GM12878 (cell line): ENCODE data around the gene SBF2. TPM values are rescaled to one million over a fixed set of nuclear protein-coding genes. Genes with fewer than 3 reads are reported as not detected.

Source experiments
- ATAC-seq: fragments of 200-7000 bp; cut with Tn5 transposase; 3 replicates; pipeline ENCODE4 v1.9.1; 2020; ENCODE audit warnings: mild to moderate bottlenecking, moderate library complexity
- BruUV-seq: library from RNA; stranded (reverse); fragments of 400-500 nt; replicated peaks from 2 replicates; lab custom pipeline; 2021; lab: Mats Ljungman, UMichigan
- CTCF ChIA-PET: fragments of 300-600 bp; sonication (Branson Sonifier 250); formaldehyde crosslinking; extraction: SDS; loops from one replicate; lab custom pipeline; 2021; ENCODE audit warnings: inconsistent platforms; lab: Yijun Ruan, JAX
- POLR2A ChIA-PET: fragments of 350-600 bp; formaldehyde crosslinking; extraction: SDS; loops from one replicate; lab custom pipeline; 2021; ENCODE audit warnings: inconsistent platforms; lab: Charles Lee
- RAD21 ChIA-PET: fragments of 300-600 bp; sonication (Branson Sonifier 250); formaldehyde crosslinking; loops from one replicate; lab custom pipeline; 2023; ENCODE audit warnings: antibody characterized with exemption; ENCODE audit not compliant: unreplicated experiment; lab: Charles Lee
- SMC1A ChIA-PET: fragments of 300-600 bp; sonication (Branson Sonifier 250); formaldehyde crosslinking; loops from one replicate; lab custom pipeline; 2023; ENCODE audit not compliant: unreplicated experiment, uncharacterized antibody; lab: Charles Lee
- DNase-seq: peaks from one replicate; pipeline ENCODE4 v3.0.0-alpha.2; 2011; ENCODE audit warnings: low read depth, low spot score
- FAIRE-seq: peaks from 3 replicates; lab custom pipeline; 2011; peaks lifted over from hg19 to GRCh38; lab: Jason Lieb, UNC
- H2AFZ ChIP-seq: 2 replicates; pipeline ENCODE4 v1.6.0; 2011; ENCODE audit warnings: low read depth, low read length, control low read depth; ENCODE audit not compliant: control insufficient read depth
- H3K27ac ChIP-seq: 2 replicates; pipeline ENCODE4 v1.5.1; 2011; ENCODE audit warnings: control low read depth; ENCODE audit not compliant: control insufficient read depth, insufficient read depth
- H3K27me3 ChIP-seq, 2 experiments: replicated peaks in 1 of 2; 2 replicates each; pipeline versions ENCODE4 v1.6.0 to v1.6.1; 2011; ENCODE audit warnings: low read length in 1 of 2; ENCODE audit not compliant: control insufficient read depth in 2 of 2, insufficient read depth in 2 of 2
- H3K36me3 ChIP-seq, 2 experiments: 2 replicates each; pipeline ENCODE4 v1.5.1; 2011; ENCODE audit warnings: low read length in 1 of 2; ENCODE audit not compliant: control insufficient read depth in 2 of 2, insufficient read depth in 2 of 2
- H3K4me1 ChIP-seq: 2 replicates; pipeline ENCODE4 v1.6.1; 2011; ENCODE audit warnings: mild to moderate bottlenecking, low read length, moderate library complexity, mixed read lengths; ENCODE audit not compliant: control insufficient read depth, insufficient read depth
- H3K4me2 ChIP-seq: 2 replicates; pipeline ENCODE4 v1.6.0; 2011; ENCODE audit warnings: control low read depth; ENCODE audit not compliant: control insufficient read depth, insufficient read depth
- H3K4me3 ChIP-seq: fragments of 200-600 bp; sonication (generic); 2 replicates; pipeline ENCODE4 v1.5.1; 2016
- H3K79me2 ChIP-seq: 2 replicates; pipeline ENCODE4 v1.6.0; 2011; ENCODE audit warnings: low read length; ENCODE audit not compliant: control insufficient read depth, insufficient read depth
- H3K9ac ChIP-seq: 2 replicates; pipeline ENCODE4 v1.8.0; 2011; ENCODE audit warnings: low read length, control low read depth, mixed read lengths; ENCODE audit not compliant: control insufficient read depth, insufficient read depth
- H3K9me3 ChIP-seq: replicated peaks from 3 replicates; pipeline ENCODE4 v1.5.1; 2011; ENCODE audit warnings: mild to moderate bottlenecking, low read length; ENCODE audit not compliant: control insufficient read depth, insufficient read depth
- H4K20me1 ChIP-seq: 2 replicates; pipeline ENCODE4 v1.6.0; 2011; ENCODE audit not compliant: control insufficient read depth, insufficient read depth
- CBFB ChIP-seq: IDR thresholded peaks from 2 replicates; pipeline ENCODE4 v1.6.1; 2016; ENCODE audit warnings: antibody characterized with exemption, low read depth
- FOS ChIP-seq: IDR thresholded peaks from 3 replicates; pipeline ENCODE4 v1.6.1; 2011; ENCODE audit warnings: borderline replicate concordance; ENCODE audit not compliant: insufficient read length; ENCODE audit errors: extremely low read depth
- GABPA ChIP-seq: IDR thresholded peaks from 2 replicates; pipeline ENCODE4 v1.6.1; 2014; ENCODE audit warnings: antibody characterized with exemption, low read depth, mild to moderate bottlenecking, inconsistent platforms
- HCFC1 ChIP-seq: fragments of 150-350 bp; IDR thresholded peaks from 2 replicates; pipeline ENCODE4 v1.6.1; 2014; ENCODE audit warnings: low read length
- HDAC2 ChIP-seq: fragments of 200-600 bp; sonication (generic); IDR thresholded peaks from 2 replicates; pipeline ENCODE4 v1.6.1; 2017
- HDGF ChIP-seq: fragments of 450-650 bp; IDR thresholded peaks from 2 replicates; pipeline ENCODE4 v1.6.1; 2016; ENCODE audit warnings: antibody characterized with exemption
- IKZF2 ChIP-seq, 2 experiments: fragments of 450-650 bp; IDR thresholded peaks; 2 replicates each; pipeline ENCODE4 v1.6.1; 2017; ENCODE audit warnings: mild to moderate bottlenecking in 2 of 2, moderate library complexity in 2 of 2
- MEF2A ChIP-seq: IDR thresholded peaks from 2 replicates; pipeline ENCODE4 v1.6.1; 2011; ENCODE audit warnings: low read depth, mild to moderate bottlenecking, low read length, moderate library complexity; ENCODE audit not compliant: insufficient read depth
- NFYA ChIP-seq: IDR thresholded peaks from 2 replicates; pipeline ENCODE4 v1.6.1; 2011; ENCODE audit warnings: low read depth, mild to moderate bottlenecking, low read length, improper control_type of control experiment, borderline replicate concordance
- SIN3A ChIP-seq: IDR thresholded peaks from 2 replicates; pipeline ENCODE4 v1.6.1; 2012; ENCODE audit warnings: low read depth, low read length, improper control_type of control experiment
- SMARCA5 ChIP-seq: fragments of 450-650 bp; IDR thresholded peaks from 2 replicates; pipeline ENCODE4 v1.6.1; 2017; ENCODE audit warnings: mild to moderate bottlenecking
- SUZ12 ChIP-seq: fragments of 200-600 bp; sonication (generic); IDR thresholded peaks from one replicate; pipeline ENCODE4 v1.6.1; 2018; ENCODE audit warnings: antibody characterized with exemption, mild to moderate bottlenecking; ENCODE audit not compliant: unreplicated experiment
- TCF7 ChIP-seq: IDR thresholded peaks from 2 replicates; pipeline ENCODE4 v1.6.1; 2014; ENCODE audit warnings: antibody characterized with exemption, borderline replicate concordance
- ZNF207 ChIP-seq: fragments of 450-650 bp; IDR thresholded peaks from 2 replicates; pipeline ENCODE4 v1.6.1; 2014; ENCODE audit warnings: antibody characterized with exemption, mild to moderate bottlenecking, borderline replicate concordance
- WGBS: methylation state at CpG from one replicate; pipeline ENCODE4 v1.1.6; 2016; ENCODE audit warnings: low lambda C conversion rate; ENCODE audit not compliant: insufficient replicate concordance, insufficient coverage; ENCODE audit errors: missing lambda C conversion rate; 5-methylcytosine and 5-hydroxymethylcytosine counted together
- in situ Hi-C: fragments of 300-500 bp; cut with MboI; formaldehyde crosslinking; loops from 9 replicates; pipeline ENCODE4 v1.14.3; 2018; ENCODE audit warnings: mixed read lengths
- intact Hi-C: fragments of 100-400 bp; cut with micrococcal nuclease; formaldehyde crosslinking; loops from one replicate; pipeline ENCODE4 v1.14.2; 2022; ENCODE audit not compliant: unreplicated experiment
- polyA plus RNA-seq, 11 experiments: library from polyadenylated mRNA; depleted of rRNA in 4 of 11; unstranded in 6 of 11; stranded (reverse) in 5 of 11; fragments of >200 nt; fragmentation: Nextera tagmentation in 4 of 11; fragmentation: Illumina TruSeq in 1 of 11; extraction: Ambion mirVana in 4 of 11; extraction: Trizol in 1 of 11; gene quantifications; 1 replicate in 1 of 11; 2 replicates in 10 of 11; pipeline versions ENCODE4 v1.2.1 to v1.2.3, GENCODE V29; 2011 to 2016; ENCODE audit warnings: inconsistent platforms in 2 of 11, missing spikeins in 2 of 11, low read depth in 1 of 11
- total RNA-seq, 4 experiments: library from RNA; depleted of rRNA in 3 of 4; stranded (reverse); fragments of >200 nt in 3 of 4; fragmentation: Illumina TruSeq in 1 of 4; extraction: Trizol in 1 of 4; gene quantifications; 2 replicates each; pipeline versions ENCODE4 v1.2.1 to v1.2.3, GENCODE V29; 2013 to 2021
- TF ChIP-seq, protein P1 (sequence below): IDR thresholded peaks from 2 replicates; pipeline ENCODE4 v1.6.1; 2012; ENCODE audit warnings: low read depth, low read length, improper control_type of control experiment

The SBF2 gene
- total and polyA plus RNA-seq, 10 of the 15 experiments (the other 5 are each of a cell fraction or from before 2014, with no cell fraction given) = 0.24 to 2.3 (median 1.1) TPM

DNA sequence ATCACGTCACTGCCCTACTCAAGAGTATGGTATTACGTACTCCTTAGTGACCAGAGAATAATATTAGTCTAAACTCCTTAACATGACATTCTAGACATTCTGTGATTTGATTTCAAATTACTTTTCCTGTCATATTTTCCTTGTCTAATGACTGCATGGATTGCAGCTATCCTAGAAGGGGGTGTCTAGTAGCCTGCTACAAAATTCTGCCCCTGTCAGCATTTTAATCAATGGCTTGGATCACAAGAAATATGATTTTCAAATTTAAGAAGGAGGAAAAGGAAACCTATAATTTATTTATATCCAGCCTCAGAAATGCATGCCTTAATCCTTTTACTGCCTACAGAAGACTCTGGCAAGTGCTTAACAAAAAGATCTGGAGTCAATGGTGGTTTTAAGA lies 413.4 kb downstream of the SBF2 start:
- H3K4me2 ChIP-seq = no peak overlapping the region
- DNase-seq (no peak), ATAC-seq (no peak), FAIRE-seq (no peak)
- H3K36me3 ChIP-seq = no peaks in the 10 kb centered on the region
- SMC1A ChIA-PET = no interaction called here
- intact Hi-C loops = no loop called here
- no TSS peak for BruUV-seq
- no peaks in the 10 kb centered on the region for H3K9me3 ChIP-seq
- no peaks in the 10 kb centered on the region for H3K79me2 ChIP-seq
- H3K27ac ChIP-seq = no peak overlapping the region
- H3K9ac ChIP-seq = no peak overlapping the region
- no peak overlapping the region for H3K4me3 ChIP-seq
- TF ChIP-seq ZNF207 (no peak), HCFC1 (no peak), NFYA (no peak), CBFB (no peak), MEF2A (no peak), GABPA (no peak), TCF7 (no peak), SUZ12 (no peak), SIN3A (no peak), HDGF (no peak), IKZF2 (IDR thresholded peaks at IDR 0.05) (no peak), SMARCA5 (no peak), FOS (no peak), HDAC2 (no peak)
- TF ChIP-seq, protein P1, sequence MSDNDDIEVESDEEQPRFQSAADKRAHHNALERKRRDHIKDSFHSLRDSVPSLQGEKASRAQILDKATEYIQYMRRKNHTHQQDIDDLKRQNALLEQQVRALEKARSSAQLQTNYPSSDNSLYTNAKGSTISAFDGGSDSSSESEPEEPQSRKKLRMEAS = no peak
- no peaks in the 10 kb centered on the region for H4K20me1 ChIP-seq
- POLR2A ChIA-PET = interaction anchor here (0.6 kb wide), 1 partner anchor 78 kb away, joined by 3 read pairs; no protein-coding TSS in a partner anchor
- H2AFZ ChIP-seq = no peak overlapping the region
- 45% methylated on average over 2 of the region's 2 CpGs for WGBS
- in situ Hi-C loops = no loop called here
- H3K27me3 ChIP-seq = no peaks in the 10 kb centered on the region; a peak in 1 of 4 replicates
- no peaks in the 10 kb centered on the region for H3K4me1 ChIP-seq
- RAD21 ChIA-PET = no interaction called here
- CTCF ChIA-PET = interaction anchor here (1.0 kb wide), 1 partner anchor 17 kb away, joined by 3 read pairs; no protein-coding TSS in a partner anchor
